Kidney epithelial cell (primary cell): ENCODE data around the gene ST13. TPM values are rescaled to one million over a fixed set of nuclear protein-coding genes. Genes with fewer than 3 reads are reported as not detected.

Experiments used
- DNase-seq: peaks from one replicate; pipeline ENCODE4 v3.0.0-alpha.2; 2010; ENCODE audit warnings: low read depth
- H3K27me3 ChIP-seq: 2 replicates; pipeline ENCODE4 v1.6.0; 2011; ENCODE audit warnings: low read length; ENCODE audit not compliant: control insufficient read depth, insufficient read depth
- H3K36me3 ChIP-seq: 2 replicates; pipeline ENCODE4 v1.5.1; 2011; ENCODE audit warnings: low read length; ENCODE audit not compliant: control insufficient read depth, insufficient read depth
- H3K4me3 ChIP-seq: 2 replicates; pipeline ENCODE4 v1.5.1; 2011; ENCODE audit warnings: low read depth, mild to moderate bottlenecking, control low read depth, low read length
- total RNA-seq: library from RNA; depleted of rRNA; stranded (reverse); fragments of >200 nt; gene quantifications from 2 replicates; pipeline ENCODE4 v1.2.3, GENCODE V29; 2015
- TF ChIP-seq, protein P1 (sequence below): IDR thresholded peaks from 2 replicates; pipeline ENCODE4 v1.5.1; 2011; ENCODE audit warnings: mild to moderate bottlenecking, moderate library complexity, low read length, control low read depth, inconsistent platforms; ENCODE audit not compliant: insufficient read depth, poor library complexity, severe bottlenecking

Gene ST13
- total RNA-seq, 1 donor from 2014 or later = 160 TPM

DNA sequence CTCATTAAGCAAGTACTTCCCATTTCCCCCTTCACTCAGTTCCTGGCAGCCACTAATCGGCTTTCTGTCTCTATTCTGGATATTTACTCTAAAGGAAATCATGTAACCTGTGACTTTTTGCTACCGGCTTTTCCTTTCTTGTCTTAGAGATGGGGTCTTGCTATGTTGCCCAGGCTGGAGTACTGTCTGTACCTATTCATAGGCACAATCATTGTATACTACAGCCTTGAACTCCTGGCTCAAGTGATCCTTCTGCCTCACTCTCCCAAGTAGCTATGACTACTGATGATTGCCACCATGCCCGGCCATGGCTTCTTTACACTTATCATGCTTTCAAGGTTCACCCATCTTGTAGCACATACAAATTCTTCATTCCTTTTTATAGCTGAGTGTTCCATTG is 49.7 kb downstream of the ST13 start:
- no peak for DNase-seq
- Histone ChIP-seq H3K4me3 (no peak overlapping the region), H3K27me3 (no peaks in the 10 kb centered on the region), H3K36me3 (no peaks in the 10 kb centered on the region)
- TF ChIP-seq, protein P1, sequence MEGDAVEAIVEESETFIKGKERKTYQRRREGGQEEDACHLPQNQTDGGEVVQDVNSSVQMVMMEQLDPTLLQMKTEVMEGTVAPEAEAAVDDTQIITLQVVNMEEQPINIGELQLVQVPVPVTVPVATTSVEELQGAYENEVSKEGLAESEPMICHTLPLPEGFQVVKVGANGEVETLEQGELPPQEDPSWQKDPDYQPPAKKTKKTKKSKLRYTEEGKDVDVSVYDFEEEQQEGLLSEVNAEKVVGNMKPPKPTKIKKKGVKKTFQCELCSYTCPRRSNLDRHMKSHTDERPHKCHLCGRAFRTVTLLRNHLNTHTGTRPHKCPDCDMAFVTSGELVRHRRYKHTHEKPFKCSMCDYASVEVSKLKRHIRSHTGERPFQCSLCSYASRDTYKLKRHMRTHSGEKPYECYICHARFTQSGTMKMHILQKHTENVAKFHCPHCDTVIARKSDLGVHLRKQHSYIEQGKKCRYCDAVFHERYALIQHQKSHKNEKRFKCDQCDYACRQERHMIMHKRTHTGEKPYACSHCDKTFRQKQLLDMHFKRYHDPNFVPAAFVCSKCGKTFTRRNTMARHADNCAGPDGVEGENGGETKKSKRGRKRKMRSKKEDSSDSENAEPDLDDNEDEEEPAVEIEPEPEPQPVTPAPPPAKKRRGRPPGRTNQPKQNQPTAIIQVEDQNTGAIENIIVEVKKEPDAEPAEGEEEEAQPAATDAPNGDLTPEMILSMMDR = no peak

DNA sequence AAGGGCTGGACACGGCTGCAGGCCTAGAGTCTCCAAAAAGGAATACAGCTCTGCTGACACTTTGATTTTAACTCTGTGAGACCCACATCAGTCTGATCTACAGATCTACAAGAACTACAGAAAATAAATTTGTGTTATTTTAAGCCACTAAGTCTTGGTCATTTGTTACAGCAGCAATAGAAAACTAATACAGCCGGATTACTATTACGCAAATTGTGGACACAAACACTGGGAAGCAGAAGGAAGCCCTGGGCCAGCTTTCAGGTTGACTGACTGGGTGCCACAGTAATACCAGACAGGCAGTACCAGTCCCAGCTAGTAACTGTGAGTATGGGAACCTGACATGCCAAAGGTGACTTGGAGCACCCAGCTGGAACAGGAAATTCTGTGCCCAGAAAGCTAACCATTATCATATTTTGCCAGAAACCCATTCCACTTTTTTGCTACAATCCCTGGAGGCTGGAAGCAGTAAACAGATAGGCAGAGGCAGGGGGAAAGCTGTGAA is 50.7 kb downstream of the ST13 start:
- DNase-seq = no peak
- H3K36me3 ChIP-seq = no peaks in the 10 kb centered on the region
- TF ChIP-seq, protein P1 = no peak
- H3K27me3 ChIP-seq = no peaks in the 10 kb centered on the region
- no peak overlapping the region for H3K4me3 ChIP-seq

DNA sequence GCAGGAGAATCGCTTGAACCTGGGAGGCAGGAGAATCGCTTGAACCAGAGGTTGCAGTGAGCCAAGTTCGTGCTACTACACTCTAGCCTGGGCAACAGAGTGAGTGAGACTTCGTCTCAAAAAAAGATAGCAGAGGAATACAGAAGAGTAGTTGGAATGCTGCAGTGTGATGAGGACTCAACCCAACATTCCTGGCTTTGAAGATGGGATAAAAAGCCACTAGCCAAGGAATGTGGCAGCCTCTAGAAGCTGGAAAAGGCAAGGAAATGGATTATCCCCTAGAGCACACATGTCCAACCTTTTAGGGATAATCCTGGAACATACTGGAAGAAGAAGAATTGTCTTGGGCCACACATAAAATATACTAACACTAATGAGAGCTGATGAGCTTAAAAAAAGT is 51.2 kb downstream of the ST13 start:
- TF ChIP-seq, protein P1 = no peak
- no peaks in the 10 kb centered on the region for H3K36me3 ChIP-seq
- no peak overlapping the region for H3K4me3 ChIP-seq
- no peaks in the 10 kb centered on the region for H3K27me3 ChIP-seq
- DNase-seq = no peak

- Histone ChIP-seq H3K36me3 (no peaks in the 10 kb centered on the region), H3K27me3 (no peaks in the 10 kb centered on the region), H3K4me3 (no peak overlapping the region)
- TF ChIP-seq, protein P1 = no peak
- no peak for DNase-seq
These were observed 53.1 kb downstream of the ST13 start for GRCh38 chr22:40803321-40803720.

DNA sequence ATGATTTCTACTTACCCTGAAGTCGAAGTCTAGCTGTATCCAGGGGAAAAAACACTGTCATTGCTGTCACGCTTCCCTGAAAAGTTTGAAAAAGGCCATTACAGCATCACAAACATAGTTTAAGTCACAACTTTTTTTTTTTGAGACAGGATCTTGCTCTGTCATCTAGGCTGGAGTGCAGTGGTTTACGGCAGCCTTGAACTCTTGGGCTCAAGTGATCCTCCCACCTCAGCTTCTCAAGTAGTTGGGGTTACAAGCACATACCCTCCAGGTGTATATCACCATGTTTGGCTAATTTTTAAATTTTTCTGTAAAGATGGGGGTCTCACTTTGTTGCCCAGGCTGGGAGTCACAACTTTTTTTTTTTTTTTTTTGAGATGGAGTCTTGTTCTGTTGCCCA is 57.4 kb downstream of the ST13 start:
- Histone ChIP-seq H3K27me3 (no peaks in the 10 kb centered on the region), H3K36me3 (no peaks in the 10 kb centered on the region), H3K4me3 (no peak overlapping the region)
- DNase-seq = no peak
- TF ChIP-seq, protein P1 = no peak

GRCh38 chr22:40797427-40797826 is 59.0 kb downstream of the ST13 start:
- no peak for DNase-seq
- H3K27me3 ChIP-seq = no peaks in the 10 kb centered on the region

More at GRCh38 chr22:40797427-40797826, 59.0 kb downstream of the ST13 start:
- TF ChIP-seq, protein P1 = no peak
- Histone ChIP-seq H3K36me3 (no peaks in the 10 kb centered on the region), H3K4me3 (no peak overlapping the region)
